ENCODE measurements around the gene FOXN1. TPM values are rescaled to one million over a fixed set of nuclear protein-coding genes. Genes with fewer than 3 reads are reported as not detected.

FOXN1 gene
- total RNA-seq, 1 donor from 2014 or later, result not detected

DNA sequence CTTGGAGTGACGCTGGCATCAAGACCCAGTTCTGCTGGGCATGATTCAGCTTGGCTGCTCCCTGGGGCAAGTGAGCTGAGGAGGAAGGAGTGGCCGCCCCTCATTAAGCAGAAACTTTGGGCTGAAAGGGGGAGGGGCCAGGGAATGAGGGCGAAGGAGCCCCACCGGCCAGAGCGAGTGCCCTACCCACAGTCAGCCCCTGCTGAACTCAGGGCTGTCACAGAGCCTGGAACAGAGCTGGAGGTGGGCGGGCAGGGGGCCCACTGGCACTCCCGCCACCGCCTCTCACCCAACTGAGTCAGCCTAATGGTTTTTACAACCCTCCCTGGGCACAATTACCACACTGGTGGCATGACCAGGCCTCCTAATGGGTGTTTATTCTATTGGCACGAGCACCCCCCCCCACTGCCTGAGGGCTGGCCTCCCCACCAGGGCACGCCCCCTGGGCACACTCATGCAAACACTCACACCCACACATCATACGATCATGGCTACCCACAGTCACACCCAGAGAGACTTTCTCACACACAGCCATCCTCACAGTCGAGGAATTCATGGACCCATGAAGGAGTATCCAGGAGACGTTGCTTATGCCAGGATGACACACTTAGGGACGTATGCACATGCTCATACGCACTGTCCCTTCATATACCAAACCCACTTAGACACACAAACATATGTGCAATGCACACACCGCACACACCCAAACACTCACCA, 27.1 kb downstream of the FOXN1 start:
- DNase-seq (ENCODE audit: low spot score), result no peak
- no peak overlapping the region for H3K4me3 ChIP-seq
- H3K27ac ChIP-seq, result no peak overlapping the region
- H3K4me3 Mint-ChIP-seq, result peak overlapping the region; percentile 28
- H3K4me1 ChIP-seq, result no peaks in the 10 kb centered on the region
- no peaks in the 10 kb centered on the region for H4K20me1 ChIP-seq (ENCODE audit: low read depth)
- H3K27ac Mint-ChIP-seq, result peak overlapping the region; percentile 83
- peaks cover 19% of the 10 kb centered on the region for H3K4me1 Mint-ChIP-seq
- no peaks in the 10 kb centered on the region for H3K27me3 ChIP-seq
- no peaks in the 10 kb centered on the region for H3K36me3 ChIP-seq
- no peak overlapping the region for H3K4me2 ChIP-seq
- H2AFZ ChIP-seq (replicated peaks), result no peak overlapping the region
- H3K36me3 Mint-ChIP-seq, result no peaks in the 10 kb centered on the region
- H3K9ac ChIP-seq, result no peak overlapping the region
- no peaks in the 10 kb centered on the region for H3K9me3 Mint-ChIP-seq
- TF ChIP-seq EZH2phosphoT487 (IDR thresholded peaks at IDR 0.05) (no peak), EZH2 (IDR thresholded peaks at IDR 0.05) (no peak)
- TF ChIP-seq, protein P1, sequence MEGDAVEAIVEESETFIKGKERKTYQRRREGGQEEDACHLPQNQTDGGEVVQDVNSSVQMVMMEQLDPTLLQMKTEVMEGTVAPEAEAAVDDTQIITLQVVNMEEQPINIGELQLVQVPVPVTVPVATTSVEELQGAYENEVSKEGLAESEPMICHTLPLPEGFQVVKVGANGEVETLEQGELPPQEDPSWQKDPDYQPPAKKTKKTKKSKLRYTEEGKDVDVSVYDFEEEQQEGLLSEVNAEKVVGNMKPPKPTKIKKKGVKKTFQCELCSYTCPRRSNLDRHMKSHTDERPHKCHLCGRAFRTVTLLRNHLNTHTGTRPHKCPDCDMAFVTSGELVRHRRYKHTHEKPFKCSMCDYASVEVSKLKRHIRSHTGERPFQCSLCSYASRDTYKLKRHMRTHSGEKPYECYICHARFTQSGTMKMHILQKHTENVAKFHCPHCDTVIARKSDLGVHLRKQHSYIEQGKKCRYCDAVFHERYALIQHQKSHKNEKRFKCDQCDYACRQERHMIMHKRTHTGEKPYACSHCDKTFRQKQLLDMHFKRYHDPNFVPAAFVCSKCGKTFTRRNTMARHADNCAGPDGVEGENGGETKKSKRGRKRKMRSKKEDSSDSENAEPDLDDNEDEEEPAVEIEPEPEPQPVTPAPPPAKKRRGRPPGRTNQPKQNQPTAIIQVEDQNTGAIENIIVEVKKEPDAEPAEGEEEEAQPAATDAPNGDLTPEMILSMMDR (IDR thresholded peaks at IDR 0.05), result no peak
- H3K27me3 Mint-ChIP-seq (ENCODE audit: insufficient read depth, low read depth), result peaks cover 13% of the 10 kb centered on the region
- no peaks in the 10 kb centered on the region for H3K79me2 ChIP-seq (ENCODE audit: low read depth)
- H3K9me3 ChIP-seq (ENCODE audit: low read depth), result no peaks in the 10 kb centered on the region
- no peaks in the 10 kb centered on the region for H3F3A ChIP-seq (ENCODE audit: low read depth)

- Histone ChIP-seq H4K20me1 (ENCODE audit: low read depth) (no peaks in the 10 kb centered on the region), H3K79me2 (ENCODE audit: low read depth) (no peaks in the 10 kb centered on the region), H3K9me3 (ENCODE audit: low read depth) (no peaks in the 10 kb centered on the region), H3K4me3 (no peak overlapping the region), H3K4me2 (no peak overlapping the region), H3K27me3 (no peaks in the 10 kb centered on the region), H3K9ac (no peak overlapping the region), H2AFZ (replicated peaks) (no peak overlapping the region), H3F3A (ENCODE audit: low read depth) (no peaks in the 10 kb centered on the region), H3K27ac (no peak overlapping the region), H3K4me1 (no peaks in the 10 kb centered on the region), H3K36me3 (no peaks in the 10 kb centered on the region)
- Mint-ChIP-seq H3K4me3 (no peak overlapping the region), H3K36me3 (no peaks in the 10 kb centered on the region), H3K9me3 (no peaks in the 10 kb centered on the region), H3K27ac (no peak overlapping the region), H3K4me1 (peaks cover 7% of the 10 kb centered on the region), H3K27me3 (ENCODE audit: insufficient read depth, low read depth) (peaks cover 7% of the 10 kb centered on the region)
- DNase-seq (ENCODE audit: low spot score), result no peak
- TF ChIP-seq, protein P1 (IDR thresholded peaks at IDR 0.05), result no peak
- TF ChIP-seq EZH2phosphoT487 (IDR thresholded peaks at IDR 0.05), result no peak
- no peak for TF ChIP-seq EZH2 (IDR thresholded peaks at IDR 0.05)
Measured at GRCh38 chr17:28534740-28535375, 28.7 kb downstream of the FOXN1 start.

DNA sequence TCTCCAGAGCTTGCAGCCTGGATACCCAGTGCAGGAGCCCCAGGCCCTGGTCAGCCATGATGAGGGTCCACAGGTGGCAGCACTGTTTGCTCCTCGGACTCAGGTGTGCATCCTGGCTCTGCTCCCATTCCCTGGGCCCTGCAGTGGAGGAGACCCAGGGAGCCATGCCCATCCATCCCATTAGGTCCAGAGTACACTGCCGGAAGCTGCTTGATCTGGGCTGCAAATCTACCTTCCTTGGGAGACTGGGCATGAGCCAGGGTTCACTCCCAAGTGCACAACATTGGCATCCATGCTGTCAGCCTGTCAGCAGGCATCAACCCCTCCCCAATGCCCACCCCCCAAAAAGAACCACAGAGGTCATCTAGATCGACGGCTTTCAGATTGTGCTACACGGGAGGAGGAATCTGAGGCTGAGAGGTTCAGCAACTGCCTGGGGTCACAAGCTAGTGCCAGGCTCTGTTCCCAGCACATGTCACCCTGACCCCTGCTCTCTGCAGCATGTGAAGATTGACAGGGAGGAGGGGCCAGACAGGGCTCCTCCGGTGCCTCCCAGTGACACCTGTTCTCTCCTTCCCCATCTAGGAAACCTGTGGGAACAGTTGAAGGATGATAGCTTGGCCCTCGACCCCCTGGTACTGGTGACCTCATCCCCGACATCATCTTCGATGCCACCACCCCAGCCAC, 30.5 kb downstream of the FOXN1 start:
- Histone ChIP-seq H2AFZ (replicated peaks) (no peak overlapping the region), H3K4me3 (no peak overlapping the region), H3F3A (ENCODE audit: low read depth) (no peaks in the 10 kb centered on the region), H3K4me2 (no peak overlapping the region), H3K4me1 (no peaks in the 10 kb centered on the region), H3K9me3 (ENCODE audit: low read depth) (no peaks in the 10 kb centered on the region), H3K36me3 (no peaks in the 10 kb centered on the region), H3K27me3 (no peaks in the 10 kb centered on the region), H3K79me2 (ENCODE audit: low read depth) (no peaks in the 10 kb centered on the region), H4K20me1 (ENCODE audit: low read depth) (no peaks in the 10 kb centered on the region), H3K27ac (no peak overlapping the region), H3K9ac (no peak overlapping the region)
- DNase-seq (ENCODE audit: low spot score), result no peak
- Mint-ChIP-seq H3K36me3 (no peaks in the 10 kb centered on the region), H3K4me1 (peaks cover 6% of the 10 kb centered on the region), H3K9me3 (no peaks in the 10 kb centered on the region), H3K27ac (no peak overlapping the region), H3K4me3 (peak overlapping the region; percentile 46), H3K27me3 (ENCODE audit: insufficient read depth, low read depth) (peaks cover 5% of the 10 kb centered on the region)
- TF ChIP-seq, protein P1 (IDR thresholded peaks at IDR 0.05), result no peak
- TF ChIP-seq EZH2phosphoT487 (IDR thresholded peaks at IDR 0.05) (no peak), EZH2 (IDR thresholded peaks at IDR 0.05) (no peak)
